HG03025 (cell line): ENCODE results near the gene WNT11.

Source experiments
- ATAC-seq: cut with Tn5 transposase; IDR thresholded peaks from one replicate; pipeline ENCODE4 v1.9.1; 2021; ENCODE audit warnings: mild to moderate bottlenecking, moderate library complexity; ENCODE audit not compliant: unreplicated experiment, low FRiP score

The WNT11 gene

DNA sequence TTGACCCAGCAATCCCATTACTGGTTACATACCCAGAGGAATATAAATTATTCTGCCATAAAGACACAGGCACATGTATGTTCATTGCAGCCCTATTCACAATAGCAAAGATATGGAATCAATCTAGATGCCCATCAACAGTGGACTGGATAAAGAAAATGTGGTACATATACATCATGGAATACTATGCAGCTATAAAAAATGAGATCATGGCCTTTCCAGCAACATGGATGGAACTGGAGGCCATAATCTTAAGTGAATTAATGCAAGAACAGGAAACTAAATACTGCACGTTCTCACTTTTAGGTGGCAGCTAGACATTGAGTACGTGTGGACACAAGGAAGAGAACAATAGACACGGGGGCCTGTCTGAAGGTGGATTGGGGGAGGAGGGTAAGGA, 15.1 kb upstream of the WNT11 start:
- no peak for ATAC-seq

DNA sequence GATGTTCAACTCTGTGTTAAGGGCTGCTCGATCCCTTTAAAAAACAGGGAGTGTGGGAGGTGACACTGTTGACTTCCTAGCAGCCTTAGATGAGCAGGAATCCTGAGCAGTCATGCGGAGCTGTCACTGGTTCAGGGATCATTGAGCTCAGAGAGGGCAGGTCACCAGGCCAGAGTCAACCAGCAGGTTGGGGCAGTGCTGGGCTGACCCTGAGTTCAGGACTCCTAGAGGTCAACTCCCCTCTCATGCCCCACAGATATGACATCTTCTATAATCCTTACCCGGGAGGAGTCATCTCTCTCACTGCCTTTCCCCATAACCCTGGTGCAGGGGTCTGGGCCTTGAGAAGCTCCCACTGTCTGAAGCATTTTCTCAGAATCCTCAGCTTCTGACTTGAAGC, 12.9 kb upstream of the WNT11 start:
- ATAC-seq = no peak

GRCh38 chr11:76218449-76219178, 12.3 kb upstream of the WNT11 start:
- ATAC-seq = no peak

- no peak for ATAC-seq
Observed at GRCh38 chr11:76217653-76218160, 11.4 kb upstream of the WNT11 start.

GRCh38 chr11:76216536-76217325, 10.4 kb upstream of the WNT11 start:
- ATAC-seq = no peak

DNA sequence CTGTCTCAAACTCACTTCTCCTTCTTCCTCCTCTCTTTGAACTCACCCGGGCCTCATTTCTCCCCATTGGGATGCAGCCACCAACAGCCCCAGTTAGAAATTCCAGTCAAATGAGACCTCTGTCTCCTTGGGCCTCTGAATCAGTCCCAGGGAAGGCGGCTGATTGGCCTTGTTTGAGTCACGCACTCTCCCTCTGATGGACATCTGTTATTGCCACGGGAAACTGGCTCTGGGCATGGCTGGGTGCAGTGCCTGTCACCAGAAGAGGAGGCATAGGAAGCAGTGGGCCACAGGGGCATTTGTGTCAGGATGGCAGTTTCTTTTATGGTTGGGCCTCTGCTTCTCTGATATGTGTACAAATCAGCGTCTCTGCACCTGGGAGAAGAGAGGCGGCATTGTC, 9.6 kb upstream of the WNT11 start:
- ATAC-seq = no peak

DNA sequence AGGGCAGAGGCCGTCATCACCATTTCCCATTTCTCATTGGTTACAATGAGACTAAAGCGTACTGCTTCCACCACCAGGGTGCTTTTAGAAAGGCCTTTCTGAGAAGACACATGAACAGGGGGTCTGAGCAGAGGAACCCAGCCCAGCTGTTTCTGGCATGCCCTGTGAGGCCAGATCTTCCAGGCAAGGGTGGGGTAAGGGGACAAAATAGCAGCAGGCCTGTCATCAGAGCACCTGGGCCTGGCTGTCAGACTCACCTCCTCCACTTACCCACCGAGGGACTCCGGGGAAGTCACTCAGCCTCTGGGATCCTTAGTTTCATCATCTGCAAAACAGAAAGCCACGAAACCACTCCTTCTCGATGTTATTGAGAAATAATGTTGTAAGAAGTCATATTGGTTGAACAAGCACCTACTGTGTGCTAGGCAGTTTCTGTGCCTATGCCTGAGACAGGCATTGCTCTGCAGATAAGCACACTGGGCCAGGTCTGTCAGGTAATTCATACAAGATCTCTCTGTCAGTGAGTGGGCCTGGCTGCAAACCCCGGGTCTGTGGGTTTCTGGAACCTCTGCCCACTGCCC, 8.8 kb upstream of the WNT11 start:
- no peak for ATAC-seq

DNA sequence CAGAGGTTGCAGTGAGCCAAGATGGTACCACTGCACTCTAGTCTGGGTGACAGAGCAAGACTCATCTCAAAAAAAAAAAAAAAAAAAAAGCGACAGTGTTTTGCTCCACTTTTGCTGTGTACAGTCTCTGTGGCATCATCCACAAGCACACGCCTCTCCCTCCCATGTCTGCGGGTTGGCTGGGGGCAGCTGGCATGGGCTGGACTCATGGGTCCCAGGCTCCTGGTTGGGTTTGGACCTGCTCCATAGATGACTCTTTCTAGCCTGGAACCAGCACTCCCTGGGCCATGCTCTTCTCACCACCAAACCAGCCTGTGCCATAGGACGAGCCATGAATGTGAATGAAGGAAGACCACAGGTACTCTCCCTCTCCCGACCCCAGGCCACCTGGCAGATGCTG, 7.9 kb upstream of the WNT11 start:
- no peak for ATAC-seq

DNA sequence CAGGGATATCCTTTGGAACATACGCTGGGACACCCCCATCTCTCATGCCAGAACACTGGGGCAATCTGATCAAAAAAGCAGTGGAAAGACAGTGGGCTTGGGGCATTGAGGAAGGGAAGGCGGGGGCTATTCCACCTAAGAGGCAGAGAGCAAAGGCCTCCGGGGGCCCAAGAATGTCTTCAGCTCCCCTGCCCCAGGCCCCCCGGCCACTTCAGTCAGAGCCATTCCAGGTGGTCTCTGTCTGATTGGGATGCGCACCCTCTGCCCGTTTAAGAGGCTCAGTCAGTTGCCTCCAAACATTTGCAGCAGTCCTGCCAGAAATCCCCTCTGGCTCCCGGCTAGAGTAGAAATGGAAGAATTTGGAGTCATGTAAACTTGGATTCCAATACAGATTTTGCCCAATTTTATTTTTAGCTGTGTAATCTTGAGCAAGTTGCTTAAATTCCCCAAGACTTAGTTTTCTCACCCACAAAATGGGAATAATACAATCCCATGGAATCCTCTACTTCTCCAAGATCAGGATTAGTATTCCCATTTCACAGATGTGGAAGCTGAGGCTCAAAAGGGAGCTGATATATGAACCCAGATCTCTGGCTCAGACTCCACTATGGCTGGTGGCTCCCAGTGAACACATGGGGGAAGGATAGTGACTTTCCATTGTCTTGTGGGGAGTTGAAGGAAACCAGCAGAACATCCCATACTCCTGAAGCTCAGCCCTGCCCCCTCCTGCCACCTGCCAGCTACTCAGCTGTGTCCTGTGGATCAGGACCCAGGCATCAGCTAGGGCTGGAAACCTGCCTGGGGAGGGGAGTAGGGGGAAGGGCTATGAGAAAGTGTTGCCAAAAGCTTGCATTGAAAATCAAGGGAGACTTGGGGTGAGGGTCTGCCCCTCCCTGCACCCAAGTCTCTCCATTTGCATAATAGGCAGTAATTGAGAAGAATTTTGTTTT, 6.1 kb upstream of the WNT11 start:
- no peak for ATAC-seq

DNA sequence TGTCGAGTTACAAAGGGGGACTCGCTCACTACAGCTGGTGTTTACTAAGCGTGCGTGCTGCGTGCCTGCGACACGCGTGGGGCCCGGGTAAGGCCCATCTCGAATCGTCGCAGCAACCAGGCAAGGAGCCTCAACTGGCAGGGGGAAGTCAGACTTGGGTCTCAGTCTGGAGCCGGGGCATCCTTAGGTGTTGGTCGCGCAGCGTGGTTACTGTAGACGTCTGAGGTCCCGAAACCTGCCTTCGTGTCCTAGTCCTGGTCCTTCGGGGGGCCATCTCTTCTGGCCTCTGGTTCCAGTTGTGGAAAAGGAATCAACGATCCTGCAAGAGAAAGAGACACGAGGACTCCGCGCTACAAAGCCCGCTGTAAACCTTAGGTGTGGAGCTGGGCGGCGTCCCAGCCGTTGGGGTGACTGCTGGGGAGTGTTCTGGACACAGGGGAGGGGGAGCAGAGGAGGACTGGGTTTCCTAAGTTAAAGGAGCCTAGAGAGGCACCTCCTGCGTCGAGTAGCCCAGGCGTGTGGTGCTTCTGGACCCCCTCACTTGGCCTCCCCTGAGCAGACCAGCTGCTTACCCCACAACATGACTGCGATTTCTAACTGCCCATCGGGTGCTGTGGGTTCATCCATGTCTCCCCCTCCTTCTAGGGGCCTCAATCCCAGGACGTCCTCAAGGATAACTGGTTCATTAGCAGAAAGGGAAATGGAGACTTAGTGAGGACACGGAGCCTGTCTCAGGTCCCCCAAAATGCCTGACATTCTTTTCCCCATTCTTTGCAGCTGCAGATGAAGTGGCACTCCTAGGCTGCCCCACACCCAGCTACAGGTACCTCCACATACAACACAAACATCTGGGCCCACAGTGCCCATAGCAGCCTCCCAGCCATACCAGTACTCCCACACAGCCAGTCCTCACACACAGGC, 4.9 kb upstream of the WNT11 start:
- no peak for ATAC-seq

DNA sequence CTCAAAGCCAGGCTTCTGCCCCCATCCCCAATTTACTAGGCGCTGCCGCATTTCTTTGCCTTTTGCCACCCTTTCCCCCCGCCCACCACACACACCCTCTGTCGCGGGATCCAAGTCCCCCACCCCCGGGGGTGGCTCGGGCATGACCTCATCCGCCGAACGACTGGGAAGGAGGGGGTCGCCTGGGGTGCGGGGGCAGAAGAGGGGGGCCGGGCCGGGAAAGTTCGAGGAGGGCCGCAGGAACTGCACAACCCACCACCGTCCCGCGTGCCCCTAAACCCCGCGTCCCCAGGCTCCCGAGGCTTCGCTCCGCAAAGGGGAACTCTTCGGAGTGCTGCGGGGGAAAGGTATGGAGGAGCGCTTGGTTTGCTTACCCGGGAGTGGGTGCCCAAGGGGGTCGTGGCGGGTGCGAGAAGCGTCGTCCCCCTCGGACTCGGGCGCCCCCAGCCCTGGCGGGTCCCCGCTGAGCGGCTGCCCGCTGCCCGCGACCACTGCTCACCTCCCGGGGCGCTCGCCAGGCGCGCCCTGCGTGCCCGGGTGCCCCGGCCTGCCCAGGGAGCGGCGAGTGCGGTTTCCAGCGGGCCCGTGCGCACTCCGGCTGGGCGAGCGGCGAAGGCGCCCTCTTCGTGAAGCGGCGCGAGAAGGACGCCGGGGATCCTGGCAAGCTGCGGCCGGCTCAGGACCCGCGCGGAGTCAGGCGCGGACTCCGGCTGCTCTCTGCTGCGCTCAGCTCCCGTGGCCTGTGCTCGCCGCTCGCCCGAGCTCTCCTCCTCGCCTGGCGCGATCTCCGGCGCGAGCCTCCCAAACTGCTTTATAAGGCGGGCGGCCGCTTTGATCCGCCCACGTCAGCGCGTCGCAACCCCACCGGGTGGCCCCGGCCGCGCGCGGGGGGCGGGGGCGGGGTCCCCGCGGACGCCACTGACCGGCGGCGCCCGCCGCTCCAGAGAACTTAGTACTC, 4.0 kb upstream of the WNT11 start:
- ATAC-seq = no peak

- no peak for ATAC-seq
Observed at GRCh38 chr11:76209375-76209972, 3.2 kb upstream of the WNT11 start.

DNA sequence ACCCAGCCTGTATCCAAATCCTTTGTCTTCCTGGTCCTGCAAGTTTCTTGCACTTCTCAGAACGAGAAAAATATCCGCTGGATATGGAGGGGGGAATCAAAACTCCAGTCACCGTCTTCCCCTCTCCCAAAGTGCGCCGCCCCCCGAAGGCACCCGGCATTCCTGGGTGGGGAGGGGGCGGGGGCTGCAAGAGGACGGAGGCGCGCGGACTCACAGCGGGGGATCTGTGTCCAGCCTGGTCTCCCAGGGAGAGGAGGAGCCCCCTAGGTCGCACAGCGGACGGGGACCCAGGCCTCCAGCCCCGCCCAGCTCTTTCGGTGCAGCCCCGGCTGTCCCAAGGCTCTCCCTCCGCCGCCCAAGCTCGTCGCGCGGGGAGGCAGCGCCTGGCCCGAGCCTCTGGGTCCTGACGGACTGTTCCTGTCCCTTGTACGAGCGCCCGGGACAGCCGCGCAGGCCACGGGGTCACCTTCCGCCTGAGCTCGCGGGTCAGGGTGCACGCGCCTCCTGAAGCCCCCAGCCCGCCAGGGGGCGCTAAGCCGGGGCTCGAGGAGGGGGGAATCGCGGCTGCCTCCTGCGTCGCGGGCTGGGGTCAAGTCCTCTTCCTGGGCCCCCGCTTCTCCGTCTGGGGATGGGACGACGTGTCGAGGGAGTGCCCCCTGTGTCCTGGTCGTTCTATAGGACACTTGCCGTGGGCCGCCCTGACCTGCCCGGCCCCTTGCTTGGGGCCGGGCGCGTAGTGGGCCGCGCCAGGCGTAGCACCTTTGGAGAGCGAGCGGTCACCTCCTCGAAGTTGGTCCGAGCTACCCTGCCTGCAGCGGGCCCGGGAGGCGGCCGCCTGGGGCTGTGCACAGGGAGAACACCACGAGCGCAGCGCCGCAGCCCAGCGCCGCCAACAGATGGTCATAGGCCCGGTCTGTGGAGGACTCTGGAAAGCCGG, 2.4 kb upstream of the WNT11 start:
- no peak for ATAC-seq

GRCh38 chr11:76207642-76208401, 1.5 kb upstream of the WNT11 start:
- no peak for ATAC-seq

DNA sequence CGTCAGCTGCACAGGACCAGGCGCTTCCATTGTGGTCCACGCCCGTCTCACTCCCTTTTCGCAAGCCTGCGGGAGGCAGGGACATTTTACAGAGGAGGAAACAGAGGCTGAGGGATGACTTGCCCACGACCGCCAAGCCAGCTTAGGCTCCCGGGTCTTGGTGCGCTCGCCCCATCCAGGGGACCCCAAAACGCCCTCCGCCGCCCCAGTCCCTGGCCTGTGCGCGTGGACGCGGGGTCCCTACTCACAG, 300 bp downstream of the WNT11 start:
- ATAC-seq = no peak
